DMS114 treated with DMSO at 0.1 percent for 48 hours (cell line): Measurements from ENCODE around the gene GPATCH8.

ENCODE experiments used
- DNase-seq: peaks from one replicate; lab custom pipeline; 2025; ENCODE audit not compliant: unreplicated experiment; lab: John Stamatoyannopoulos, UW

The GPATCH8 gene

DNA sequence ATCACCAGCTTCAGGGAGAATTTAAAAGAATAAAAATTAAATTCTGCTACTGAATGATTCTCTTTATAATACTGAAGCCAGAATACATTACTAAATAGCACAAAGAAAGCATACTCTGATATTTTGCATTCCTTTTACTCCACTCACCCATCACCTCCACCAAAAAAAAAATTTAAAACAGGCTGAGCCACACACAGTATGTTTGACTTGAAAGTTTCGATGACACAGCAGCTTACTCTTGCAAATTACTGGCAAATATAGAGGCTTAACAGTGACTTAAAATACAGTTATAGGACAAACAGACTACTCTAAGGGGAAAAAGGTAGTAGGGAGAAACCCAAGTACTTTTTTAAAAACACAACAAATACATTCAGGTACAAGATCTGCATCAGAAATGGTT, 39.2 kb downstream of the GPATCH8 start:
- no peak for DNase-seq

DNA sequence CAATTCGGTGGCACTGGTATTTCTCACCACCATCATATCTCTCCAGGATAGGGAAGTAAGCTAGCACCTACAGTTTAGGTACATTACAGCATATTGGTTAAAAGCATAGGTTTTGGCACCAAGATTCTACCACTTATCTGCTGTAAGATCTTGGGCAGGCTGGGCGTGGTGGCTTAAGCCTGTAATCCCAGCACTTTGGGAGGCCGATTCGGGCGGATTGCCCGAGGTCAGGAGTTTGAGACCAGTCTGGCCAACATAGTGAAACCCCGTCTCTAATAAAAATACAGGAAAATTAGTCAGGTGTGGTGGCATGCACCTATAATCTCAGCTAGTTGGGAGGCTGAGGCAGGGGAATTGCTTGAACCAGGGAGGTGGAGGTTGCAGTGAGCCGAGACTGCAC, 51.4 kb downstream of the GPATCH8 start:
- DNase-seq: no peak

GRCh38 chr17:44451016-44451627, 52.1 kb downstream of the GPATCH8 start:
- DNase-seq: no peak

GRCh38 chr17:44448412-44448811, 54.8 kb downstream of the GPATCH8 start:
- DNase-seq: no peak

DNA sequence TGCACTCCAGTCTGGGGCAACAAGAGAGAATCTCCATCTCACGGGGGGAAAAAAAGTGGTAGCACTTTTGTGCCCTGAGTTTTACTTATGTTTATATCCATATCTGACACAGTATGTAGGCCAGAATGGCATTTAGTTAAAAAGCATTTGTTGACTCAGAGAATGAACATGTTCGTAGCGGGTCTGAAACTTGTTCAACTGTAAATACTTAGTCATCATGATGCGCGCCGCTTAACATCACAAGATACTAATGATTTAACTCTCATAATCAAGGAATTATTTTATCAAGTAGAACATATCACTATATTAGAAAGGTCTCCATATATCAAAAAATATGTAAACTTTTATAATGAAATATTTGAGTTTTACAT, 58.5 kb downstream of the GPATCH8 start:
- no peak for DNase-seq

DNA sequence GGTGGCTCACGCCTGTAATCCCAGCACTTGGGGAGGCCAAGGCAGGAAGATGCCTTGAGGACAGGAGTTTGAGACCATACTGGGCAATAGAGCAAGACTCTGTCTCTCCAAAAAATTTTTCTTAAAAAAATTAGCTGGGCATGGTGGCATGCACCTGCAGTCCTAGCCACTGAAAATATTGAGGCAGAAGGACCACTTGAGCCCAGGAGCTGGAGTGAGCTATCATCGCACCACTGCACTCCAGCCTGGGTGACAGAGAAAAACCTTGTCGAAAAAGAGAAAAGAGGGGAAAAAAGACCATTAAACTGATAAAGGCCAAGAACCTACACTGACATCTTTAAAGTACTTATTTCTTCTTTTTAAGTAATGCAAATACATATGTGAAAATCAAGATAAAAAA, 60.4 kb downstream of the GPATCH8 start:
- DNase-seq: no peak

DNA sequence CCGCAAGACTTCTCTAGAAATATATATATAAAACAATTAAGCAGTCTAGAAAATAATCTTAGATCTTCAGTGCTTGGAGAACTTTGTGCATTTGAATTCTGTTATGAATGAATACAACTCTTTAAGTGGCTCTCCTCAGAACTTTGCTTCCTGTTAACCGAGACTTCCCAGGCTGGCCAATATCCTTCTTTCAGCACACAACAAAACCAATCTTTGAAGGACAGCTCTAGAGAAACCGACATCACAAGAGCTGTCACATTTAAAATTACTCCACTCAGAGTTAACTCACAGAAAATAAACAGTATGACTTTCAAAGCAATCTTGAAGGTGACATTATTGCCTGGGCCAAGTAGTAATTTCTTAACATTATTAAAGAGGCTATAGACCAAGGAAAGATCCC, 64.0 kb downstream of the GPATCH8 start:
- no peak for DNase-seq

DNA sequence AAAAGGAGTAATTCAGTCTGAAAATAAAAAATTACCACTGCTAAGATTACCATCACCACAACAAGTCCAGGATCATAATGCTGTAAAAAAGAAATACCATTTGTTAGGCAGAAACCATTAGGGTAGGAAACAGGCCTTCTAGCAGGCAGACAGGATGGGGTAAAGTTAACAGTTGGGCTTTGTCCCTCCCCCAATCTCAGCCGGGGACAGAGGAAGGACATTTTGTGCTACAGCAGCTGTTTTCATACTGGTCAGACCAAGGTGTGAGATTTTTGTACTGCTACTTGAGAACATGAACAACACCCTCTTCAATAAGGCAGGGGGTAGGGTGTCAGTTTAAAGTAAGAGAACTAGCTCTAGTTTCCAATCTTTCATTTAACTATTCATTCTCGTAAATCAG, 64.6 kb downstream of the GPATCH8 start:
- no peak for DNase-seq

DNA sequence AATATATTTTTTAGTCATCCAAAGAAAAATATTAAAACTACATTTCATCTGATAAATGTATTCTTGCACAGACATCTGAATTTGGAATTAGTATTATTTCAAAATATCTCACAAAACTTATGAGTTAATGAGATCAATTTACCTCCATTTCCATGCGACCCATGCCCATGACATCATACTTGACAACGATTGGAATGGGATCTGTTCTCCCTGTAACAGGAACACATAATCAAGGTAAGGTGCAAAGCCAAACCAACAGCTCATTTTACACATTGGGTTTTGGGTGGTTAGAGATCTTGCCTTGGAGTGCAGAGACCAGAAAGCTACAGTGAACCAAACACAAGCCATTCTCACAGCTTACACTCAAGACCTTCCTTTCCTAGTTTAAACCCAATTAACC, 66.9 kb downstream of the GPATCH8 start:
- no peak for DNase-seq

GRCh38 chr17:44432254-44433157, 70.7 kb downstream of the GPATCH8 start:
- DNase-seq: no peak

GRCh38 chr17:44424828-44425461, 78.3 kb downstream of the GPATCH8 start:
- no peak for DNase-seq

DNA sequence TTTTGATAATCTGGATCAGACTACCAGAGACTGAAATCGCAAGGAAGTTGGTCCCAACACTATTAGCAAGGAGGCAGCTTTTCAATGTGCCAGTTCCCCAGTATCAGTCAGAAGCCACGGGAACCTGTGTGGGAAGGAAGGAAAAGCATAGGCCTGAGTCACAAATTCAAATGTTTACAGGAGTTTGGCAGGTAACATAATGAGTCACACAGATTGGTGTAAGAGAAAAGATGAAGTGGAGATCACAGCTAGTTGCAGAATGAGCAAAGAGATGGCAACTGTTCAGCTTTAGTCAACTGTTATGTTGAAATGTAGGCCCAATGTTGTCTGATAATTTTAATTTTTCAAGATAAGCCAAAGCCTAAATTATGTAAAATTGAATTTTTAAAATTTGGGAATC, 85.7 kb downstream of the GPATCH8 start:
- DNase-seq: no peak

DNA sequence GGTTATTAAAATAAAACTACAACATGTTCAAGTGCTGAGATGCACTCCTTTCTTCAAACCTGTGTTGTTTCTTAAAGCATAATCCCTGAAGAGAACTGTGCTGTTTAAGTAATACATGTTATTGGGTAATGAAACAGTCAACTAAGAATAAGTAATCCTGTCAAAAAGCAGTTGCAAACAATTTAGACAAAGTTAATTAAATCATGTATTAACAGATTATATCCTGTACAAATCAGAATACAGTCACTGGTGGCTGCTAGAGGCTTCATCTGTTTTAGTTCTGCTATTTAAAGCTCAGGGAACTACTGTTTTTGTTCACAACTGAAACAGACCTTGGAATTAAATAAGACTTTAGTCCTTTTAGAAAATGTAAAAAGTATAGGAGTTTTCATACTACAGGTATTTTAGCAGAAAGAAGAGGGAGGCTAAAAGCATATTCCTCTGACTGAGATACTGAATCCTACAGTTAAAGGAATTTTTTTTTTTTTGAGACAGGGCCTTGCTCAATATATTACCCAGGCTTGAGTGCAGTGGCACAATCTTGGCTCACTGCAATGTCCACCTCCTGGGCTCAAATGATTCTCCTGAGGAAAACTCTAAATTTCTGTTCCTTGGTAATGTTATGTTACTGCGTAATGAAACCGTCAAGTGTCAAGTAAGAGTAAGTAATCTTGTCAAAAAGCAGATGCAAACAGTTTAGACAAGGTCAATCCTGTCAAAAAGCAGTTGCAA, 86.5 kb downstream of the GPATCH8 start:
- DNase-seq: no peak

DNA sequence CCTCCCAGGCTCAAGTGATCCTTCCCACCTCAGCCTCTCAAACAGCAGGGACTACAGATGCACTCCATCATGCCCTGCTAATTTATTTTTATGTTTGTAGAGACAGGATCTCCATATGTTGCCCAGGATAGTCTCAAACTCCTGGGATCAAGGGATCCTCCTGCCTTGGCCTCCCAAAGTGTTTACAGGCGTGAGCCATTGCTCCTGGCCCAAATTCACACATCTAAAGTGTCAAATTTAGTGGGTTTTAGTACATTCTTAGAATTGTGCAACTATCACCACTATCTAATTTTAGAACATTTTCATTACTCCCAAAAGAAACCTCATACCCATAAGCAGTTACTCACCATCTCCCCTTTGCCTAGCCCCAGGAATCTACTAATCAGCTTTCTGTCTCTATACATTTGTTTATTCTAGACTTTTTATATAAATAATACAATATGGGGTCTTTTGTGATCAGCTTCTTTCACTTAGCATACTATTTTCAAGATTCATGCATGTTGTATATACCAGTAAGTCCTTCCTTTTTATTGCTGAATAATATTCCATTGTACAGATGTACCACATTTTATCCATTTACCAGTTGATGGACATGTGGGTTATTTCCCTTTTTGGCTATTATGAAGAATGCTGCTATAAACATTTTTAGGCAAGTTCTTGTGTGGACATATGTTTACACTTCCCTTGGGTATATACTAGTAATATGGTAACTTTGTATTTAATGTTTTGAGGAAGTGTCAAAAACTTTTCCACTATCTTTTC, 88.6 kb downstream of the GPATCH8 start:
- DNase-seq: no peak

GRCh38 chr17:44409309-44410028, 93.7 kb downstream of the GPATCH8 start:
- DNase-seq: no peak

- DNase-seq: no peak
Measured at GRCh38 chr17:44408786-44409185, 94.4 kb downstream of the GPATCH8 start.

- no peak for DNase-seq
Measured at GRCh38 chr17:44402564-44403172, 100.5 kb downstream of the GPATCH8 start.

DNA sequence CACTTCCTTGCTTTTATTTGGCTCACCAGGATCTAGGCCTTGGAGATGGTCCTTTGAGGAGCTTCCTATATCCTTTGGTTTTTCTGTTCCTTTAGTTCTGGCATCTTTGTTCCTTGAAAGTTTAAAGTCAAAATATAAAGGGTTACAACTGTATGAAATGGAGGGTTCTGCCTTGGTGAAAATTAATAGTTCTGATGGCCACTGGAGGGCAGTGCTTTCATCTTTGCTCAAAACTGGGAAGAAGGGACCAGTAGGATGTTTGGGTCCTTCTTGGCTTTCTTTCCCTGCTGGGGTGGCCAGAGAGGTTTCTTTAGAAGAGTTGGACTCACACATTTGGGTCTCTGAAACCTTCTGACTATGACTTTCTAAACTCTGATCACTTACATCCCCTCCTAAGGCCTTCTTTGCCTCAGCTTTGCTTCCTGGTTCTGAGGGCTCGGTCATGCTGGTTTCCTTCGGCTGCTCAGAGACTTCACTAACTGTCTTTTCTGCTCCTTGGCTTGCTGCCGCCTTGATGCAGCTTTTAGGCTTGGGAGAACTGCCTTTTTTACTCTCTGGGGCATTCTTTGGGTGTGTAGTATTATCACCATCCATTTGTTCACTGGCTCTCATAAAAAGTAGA, 102.9 kb downstream of the GPATCH8 start:
- peak; percentile 37 for DNase-seq
